Measurements from ENCODE around the gene SLC4A3.

DNA sequence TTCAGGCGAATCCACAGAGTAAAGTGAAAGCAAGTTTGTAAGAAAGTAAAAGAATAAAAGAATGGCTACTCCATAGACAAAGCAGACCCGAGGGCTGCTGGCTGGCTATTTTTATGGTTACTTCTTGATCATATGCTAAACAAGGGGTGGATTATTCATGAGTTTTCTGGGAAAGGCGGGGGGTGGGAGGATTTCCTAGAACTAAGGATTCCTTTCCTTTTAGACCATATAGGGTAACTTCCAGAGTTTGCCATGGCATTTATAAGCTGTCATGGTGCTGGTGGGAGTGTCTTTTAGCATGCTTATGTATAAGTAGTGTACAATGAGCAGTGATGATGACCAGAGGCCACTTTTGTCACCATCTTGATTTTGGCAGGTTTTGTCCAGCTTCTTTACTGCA is 59.8 kb downstream of the SLC4A3 start:
- TF ChIP-seq, protein P1, sequence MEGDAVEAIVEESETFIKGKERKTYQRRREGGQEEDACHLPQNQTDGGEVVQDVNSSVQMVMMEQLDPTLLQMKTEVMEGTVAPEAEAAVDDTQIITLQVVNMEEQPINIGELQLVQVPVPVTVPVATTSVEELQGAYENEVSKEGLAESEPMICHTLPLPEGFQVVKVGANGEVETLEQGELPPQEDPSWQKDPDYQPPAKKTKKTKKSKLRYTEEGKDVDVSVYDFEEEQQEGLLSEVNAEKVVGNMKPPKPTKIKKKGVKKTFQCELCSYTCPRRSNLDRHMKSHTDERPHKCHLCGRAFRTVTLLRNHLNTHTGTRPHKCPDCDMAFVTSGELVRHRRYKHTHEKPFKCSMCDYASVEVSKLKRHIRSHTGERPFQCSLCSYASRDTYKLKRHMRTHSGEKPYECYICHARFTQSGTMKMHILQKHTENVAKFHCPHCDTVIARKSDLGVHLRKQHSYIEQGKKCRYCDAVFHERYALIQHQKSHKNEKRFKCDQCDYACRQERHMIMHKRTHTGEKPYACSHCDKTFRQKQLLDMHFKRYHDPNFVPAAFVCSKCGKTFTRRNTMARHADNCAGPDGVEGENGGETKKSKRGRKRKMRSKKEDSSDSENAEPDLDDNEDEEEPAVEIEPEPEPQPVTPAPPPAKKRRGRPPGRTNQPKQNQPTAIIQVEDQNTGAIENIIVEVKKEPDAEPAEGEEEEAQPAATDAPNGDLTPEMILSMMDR (optimal IDR thresholded peaks at IDR 0.05 in 1 of 3, IDR thresholded peaks at IDR 0.05 in 1 of 3, conservative IDR thresholded peaks at IDR 0.05 in 1 of 3; ENCODE audit: extremely low read depth in 1 of 3, insufficient read depth in 2 of 3, low read length in 3 of 3) = no peak
- no peak for TF ChIP-seq EZH2 (IDR thresholded peaks at IDR 0.05; ENCODE audit: low read length)
